ENCODE measurements around the gene ZIC2. TPM values are rescaled to one million over a fixed set of nuclear protein-coding genes. Genes with fewer than 3 reads are reported as not detected.

The ZIC2 gene
- polyA plus RNA-seq, 1 donor from 2014 or later, result 10.6 TPM

- peaks cover 50% of the 10 kb centered on the region for H3K79me2 ChIP-seq (replicated peaks; ENCODE audit: insufficient read depth, low read length)
- no peak overlapping the region for H3K9ac ChIP-seq (ENCODE audit: low read length)
- H3K36me3 ChIP-seq (ENCODE audit: insufficient read depth, low read length), result no peaks in the 10 kb centered on the region
- no peaks in the 10 kb centered on the region for H3K9me2 ChIP-seq (ENCODE audit: insufficient read depth, low read length)
- H3K27me3 ChIP-seq (ENCODE audit: insufficient read depth, low read depth, low read length), result peaks cover 68% of the 10 kb centered on the region
- no peaks in the 10 kb centered on the region for H3F3A ChIP-seq (ENCODE audit: insufficient read depth, low read length, poor library complexity, severe bottlenecking)
- H3K9me3 ChIP-seq (ENCODE audit: low read length), result no peaks in the 10 kb centered on the region
- no peak overlapping the region for H3K27ac ChIP-seq (ENCODE audit: low read length)
- no peaks in the 10 kb centered on the region for H4K20me1 ChIP-seq (ENCODE audit: insufficient read depth)
- H3K4me3 ChIP-seq (ENCODE audit: low read length), result no peak overlapping the region
- no peak overlapping the region for H3K4me2 ChIP-seq (ENCODE audit: low read length)
- H2AFZ ChIP-seq (ENCODE audit: low read depth, low read length), result no peak overlapping the region
- TF ChIP-seq REST (IDR thresholded peaks at IDR 0.05; ENCODE audit: borderline replicate concordance), result no peak
Observed at GRCh38 chr13:99961636-99962035, 19.9 kb upstream of the ZIC2 start.

GRCh38 chr13:99962242-99962641 is 19.3 kb upstream of the ZIC2 start:
- H3K4me3 ChIP-seq (ENCODE audit: low read length), result no peak overlapping the region
- no peak overlapping the region for H3K4me2 ChIP-seq (ENCODE audit: low read length)
- H3K9me3 ChIP-seq (ENCODE audit: low read length), result no peaks in the 10 kb centered on the region
- no peaks in the 10 kb centered on the region for H3K36me3 ChIP-seq (ENCODE audit: insufficient read depth, low read length)
- TF ChIP-seq CTCF (IDR thresholded peaks at IDR 0.05; ENCODE audit: poor library complexity, severe bottlenecking) (no peak), MXI1 (conservative IDR thresholded peaks at IDR 0.05; ENCODE audit: poor library complexity, severe bottlenecking) (no peak), RAD21 (conservative IDR thresholded peaks at IDR 0.05) (no peak), EP300 (conservative IDR thresholded peaks at IDR 0.05; ENCODE audit: poor library complexity, severe bottlenecking) (no peak), SMC3 (conservative IDR thresholded peaks at IDR 0.05; ENCODE audit: poor library complexity) (no peak), EZH2 (IDR thresholded peaks at IDR 0.05; ENCODE audit: borderline replicate concordance, insufficient read depth, low read length, poor library complexity, severe bottlenecking) (no peak), TAF1 (IDR thresholded peaks at IDR 0.05; ENCODE audit: low read depth) (no peak), POLR2AphosphoS5 (IDR thresholded peaks at IDR 0.05) (no peak), REST (IDR thresholded peaks at IDR 0.05; ENCODE audit: borderline replicate concordance) (no peak)
- no peaks in the 10 kb centered on the region for H3K9me2 ChIP-seq (ENCODE audit: insufficient read depth, low read length)
- H2AFZ ChIP-seq (ENCODE audit: low read depth, low read length), result no peak overlapping the region
- H3K27me3 ChIP-seq (ENCODE audit: insufficient read depth, low read depth, low read length), result peaks cover 67% of the 10 kb centered on the region
- peaks cover 56% of the 10 kb centered on the region for H3K79me2 ChIP-seq (replicated peaks; ENCODE audit: insufficient read depth, low read length)
- no peaks in the 10 kb centered on the region for H4K20me1 ChIP-seq (ENCODE audit: insufficient read depth)
- H3K27ac ChIP-seq (ENCODE audit: low read length), result no peak overlapping the region
- H3K9ac ChIP-seq (ENCODE audit: low read length), result no peak overlapping the region
- H3F3A ChIP-seq (ENCODE audit: insufficient read depth, low read length, poor library complexity, severe bottlenecking), result peaks cover under 1% of the 10 kb centered on the region
